Thyroid gland (tissue), 4 donors: ENCODE measurements around the gene LHX8.

ENCODE experiments used
- CTCF ChIP-seq, 6 experiments: fragments of 200-600 bp in 3 of 6; fragments of 450-650 bp in 3 of 6; sonication (generic) in 3 of 6; IDR thresholded peaks; one replicate each; pipeline ENCODE4 v1.5.1; 2016 to 2019; ENCODE audit warnings: antibody characterized with exemption in 6 of 6, mild to moderate bottlenecking in 2 of 6, inconsistent platforms in 1 of 6, moderate library complexity in 1 of 6
- POLR2A ChIP-seq, 2 donors: fragments of 450-650 bp; IDR thresholded peaks; one replicate each; pipeline ENCODE4 v1.6.1; 2017; ENCODE audit warnings: antibody characterized with exemption in 2 of 2, mild to moderate bottlenecking in 2 of 2, moderate library complexity in 1 of 2

- no peak for TF ChIP-seq CTCF (IDR thresholded peaks at IDR 0.05)
- no peak for TF ChIP-seq POLR2A (IDR thresholded peaks at IDR 0.05)
These were observed 2.1 kb downstream of the LHX8 start for GRCh38 chr1:75136195-75136815.
